Stimulated activated CD8-positive, alpha-beta memory T cell treated with anti-CD3 and anti-CD28 coated beads, Interleukin-12 subunit alpha, Interleukin-12 subunit beta, amount 100 ng/mL, for 1 hour (primary cell): ENCODE results near the gene DHX57.

ENCODE experiments used
- DNase-seq: peaks from one replicate; pipeline ENCODE4 v3.0.0-alpha.2; 2020; ENCODE audit warnings: low read depth

The DHX57 gene

GRCh38 chr2:38750891-38751595, 124.7 kb downstream of the DHX57 start, which contains the start of gene SRSF7:
Gene SRSF7, minus strand, starts transcription at chr2:38751361. Its CDS starts 105 bp downstream, at chr2:38751256.
- peak; percentile 99 for DNase-seq

GRCh38 chr2:38750011-38750890, 125.5 kb downstream of the DHX57 start:
- peak; percentile 23 for DNase-seq

- no peak for DNase-seq
These were observed 126.6 kb downstream of the DHX57 start for GRCh38 chr2:38748943-38749804.

- no peak for DNase-seq
These were observed 127.3 kb downstream of the DHX57 start for GRCh38 chr2:38748391-38748790.

- no peak for DNase-seq
These were observed 127.9 kb downstream of the DHX57 start for GRCh38 chr2:38747819-38748218.
